Gastrocnemius medialis (tissue), 4 donors: Measurements from ENCODE around the gene KCNQ1.

Experiments
- CTCF ChIP-seq, 5 experiments: fragments of 450-650 bp in 3 of 5; fragments of 200-600 bp in 2 of 5; sonication (generic) in 2 of 5; IDR thresholded peaks in 4 of 5; conservative IDR thresholded peaks in 1 of 5; 1 replicate in 4 of 5; 2 replicates in 1 of 5; pipeline ENCODE4 v1.5.1; 2016 to 2019; ENCODE audit warnings: antibody characterized with exemption in 5 of 5, mild to moderate bottlenecking in 3 of 5, moderate library complexity in 3 of 5
- POLR2A ChIP-seq, 2 donors: fragments of 450-650 bp; IDR thresholded peaks; one replicate each; pipeline ENCODE4 v1.6.1; 2017; ENCODE audit warnings: antibody characterized with exemption in 2 of 2, mild to moderate bottlenecking in 2 of 2, moderate library complexity in 2 of 2

GRCh38 chr11:2795491-2795991 lies 350.7 kb downstream of the KCNQ1 start:
- TF ChIP-seq POLR2A (IDR thresholded peaks at IDR 0.05), result no peak
- no peak for TF ChIP-seq CTCF (IDR thresholded peaks at IDR 0.05 in 4 of 5, conservative IDR thresholded peaks at IDR 0.05 in 1 of 5)
